Trophoblast cell (in vitro differentiated cells and primary cell): ENCODE measurements around the gene KDM2A.

Source experiments
- DNase-seq, 2 donors: peaks; one replicate each; pipeline ENCODE4 v3.0.0-alpha.2; 2016
- H2AFZ ChIP-seq: 2 replicates; pipeline ENCODE4 v1.6.1; 2013; ENCODE audit warnings: low read length, moderate library complexity, mild to moderate bottlenecking; ENCODE audit not compliant: insufficient read depth, poor library complexity
- H2AK5ac ChIP-seq: 2 replicates; pipeline ENCODE4 v1.6.1; 2013; ENCODE audit warnings: mild to moderate bottlenecking, low read length
- H2BK120ac ChIP-seq: 2 replicates; pipeline ENCODE4 v1.6.1; 2013; ENCODE audit warnings: low read length, mild to moderate bottlenecking, moderate library complexity; ENCODE audit not compliant: insufficient read depth, poor library complexity
- H2BK12ac ChIP-seq: 2 replicates; pipeline ENCODE4 v1.6.1; 2013; ENCODE audit warnings: mild to moderate bottlenecking, low read length, moderate library complexity
- H2BK5ac ChIP-seq: 2 replicates; pipeline ENCODE4 v1.6.1; 2013; ENCODE audit warnings: low read length, low read depth, moderate library complexity, mild to moderate bottlenecking; ENCODE audit not compliant: poor library complexity
- H3K14ac ChIP-seq: 2 replicates; pipeline ENCODE4 v1.6.1; 2013; ENCODE audit warnings: mild to moderate bottlenecking, low read length
- H3K18ac ChIP-seq: 2 replicates; pipeline ENCODE4 v1.6.1; 2013; ENCODE audit warnings: mild to moderate bottlenecking, low read length
- H3K23ac ChIP-seq: 2 replicates; pipeline ENCODE4 v1.6.1; 2013; ENCODE audit warnings: low read length
- H3K27ac ChIP-seq: 2 replicates; pipeline ENCODE4 v1.5.1; 2013; ENCODE audit warnings: low read depth, mild to moderate bottlenecking, inconsistent platforms, low read length, moderate library complexity
- H3K27me3 ChIP-seq: 2 replicates; pipeline ENCODE4 v1.6.1; 2013; ENCODE audit warnings: inconsistent platforms, mild to moderate bottlenecking, low read length, moderate library complexity; ENCODE audit not compliant: insufficient read depth
- H3K36me3 ChIP-seq, 2 experiments: 1 replicate in 1 of 2; 2 replicates in 1 of 2; pipeline ENCODE4 v1.6.1; 2013; ENCODE audit warnings: low read length in 2 of 2, mild to moderate bottlenecking in 2 of 2, moderate library complexity in 1 of 2; ENCODE audit not compliant: insufficient read depth in 2 of 2, control insufficient read depth in 1 of 2
- H3K4ac ChIP-seq: 2 replicates; pipeline ENCODE4 v1.6.1; 2013; ENCODE audit warnings: low read depth, mild to moderate bottlenecking, low read length, moderate library complexity
- H3K4me1 ChIP-seq, 2 experiments: 1 replicate in 1 of 2; 2 replicates in 1 of 2; pipeline ENCODE4 v1.6.1; 2013; ENCODE audit warnings: low read length in 2 of 2, mild to moderate bottlenecking in 2 of 2, moderate library complexity in 1 of 2; ENCODE audit not compliant: insufficient read depth in 2 of 2, control insufficient read depth in 1 of 2
- H3K4me2 ChIP-seq: 2 replicates; pipeline ENCODE4 v1.6.1; 2013; ENCODE audit warnings: inconsistent platforms, mild to moderate bottlenecking, low read length, moderate library complexity
- H3K4me3 ChIP-seq: 2 replicates; pipeline ENCODE4 v1.5.1; 2013; ENCODE audit warnings: mild to moderate bottlenecking, low read depth, low read length, inconsistent platforms
- H3K79me1 ChIP-seq: one replicate; pipeline ENCODE4 v1.6.1; 2013; ENCODE audit warnings: low read length
- H3K79me2 ChIP-seq: 2 replicates; pipeline ENCODE4 v1.6.1; 2013; ENCODE audit warnings: low read length, mild to moderate bottlenecking; ENCODE audit not compliant: control insufficient read depth, insufficient read depth, poor library complexity
- H3K9ac ChIP-seq: 2 replicates; pipeline ENCODE4 v1.6.1; 2013; ENCODE audit warnings: mild to moderate bottlenecking, low read length
- H3K9me3 ChIP-seq: 2 replicates; pipeline ENCODE4 v1.6.1; 2013; ENCODE audit warnings: low read depth, mild to moderate bottlenecking, control low read depth, inconsistent platforms, low read length; ENCODE audit not compliant: insufficient read depth
- H4K12ac ChIP-seq: 2 replicates; pipeline ENCODE4 v1.6.1; 2013; ENCODE audit warnings: low read depth, mild to moderate bottlenecking, low read length, moderate library complexity
- H4K8ac ChIP-seq: 2 replicates; pipeline ENCODE4 v1.6.1; 2013; ENCODE audit warnings: low read depth, mild to moderate bottlenecking, low read length, moderate library complexity
- H4K91ac ChIP-seq: one replicate; pipeline ENCODE4 v1.6.1; 2013; ENCODE audit warnings: low read depth, mild to moderate bottlenecking, low read length, moderate library complexity
- WGBS: extraction: QIAGEN DNeasy Blood & Tissue Kit; methylation state at CpG from one replicate; pipeline ENCODE4 v1.1.7; 2013; ENCODE audit warnings: missing lambda C conversion rate; ENCODE audit not compliant: insufficient read length, insufficient coverage; ENCODE audit errors: extremely low coverage; 5-methylcytosine and 5-hydroxymethylcytosine counted together

Gene KDM2A

DNA sequence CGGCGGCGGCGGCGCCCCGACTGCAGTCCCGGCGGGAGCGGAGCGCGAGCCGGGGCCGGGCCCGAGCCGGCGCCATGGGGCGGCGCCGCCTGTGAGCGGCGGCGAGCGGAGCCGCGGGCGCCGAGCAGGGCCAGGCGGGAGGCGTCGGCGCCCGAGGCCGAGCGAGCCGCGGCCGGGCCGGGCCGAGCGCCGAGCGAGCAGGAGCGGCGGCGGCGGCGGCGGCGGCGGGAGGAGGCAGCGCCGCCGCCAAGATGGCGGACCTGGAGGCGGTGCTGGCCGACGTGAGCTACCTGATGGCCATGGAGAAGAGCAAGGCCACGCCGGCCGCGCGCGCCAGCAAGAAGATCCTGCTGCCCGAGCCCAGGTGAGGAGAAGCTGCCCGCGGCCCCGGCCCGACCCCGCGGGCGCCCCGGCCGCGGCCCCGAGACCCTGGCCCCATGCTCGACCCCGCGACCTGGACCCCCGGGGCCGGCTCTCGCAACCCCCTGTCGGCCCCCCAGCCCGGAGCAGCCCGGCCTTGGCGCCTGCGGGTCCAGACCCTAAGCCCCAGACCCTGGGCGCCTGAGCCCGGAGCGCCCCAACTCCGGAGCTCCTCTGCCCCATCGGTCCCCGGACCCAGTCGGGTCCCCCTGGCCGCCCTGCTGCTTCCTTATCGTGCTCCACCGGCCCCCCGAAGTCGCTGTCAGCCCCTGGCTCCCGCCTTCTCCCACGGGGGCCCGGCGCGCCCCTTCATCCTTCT lies 147.6 kb downstream of the KDM2A start, which contains the start of gene GRK2:
GRK2 (plus strand) TSS at position 25 of the 739 bp plus-strand sequence; CDS start at position 252, 227 bp downstream.
- Histone ChIP-seq H3K4ac (peak within 1 kb of the TSS; percentile 82), H3K14ac (peak within 1 kb of the TSS; percentile 73), H3K79me2 (peaks cover 11% of the 10 kb centered on the region), H2BK12ac (peak within 1 kb of the TSS; percentile 14), H2AK5ac (peak within 1 kb of the TSS; percentile 61), H4K12ac (peak within 1 kb of the TSS; percentile 63), H3K36me3 (peaks cover 10 to 11% of the 10 kb centered on the region in 2 experiments), H4K8ac (peak within 1 kb of the TSS; percentile 61), H3K27ac (no peak within 1 kb of the TSS), H4K91ac (peak within 1 kb of the TSS; percentile 82), H3K4me2 (peak within 1 kb of the TSS; percentile 92), H3K27me3 (no peaks in the 10 kb centered on the region), H3K4me1 (peaks cover 29 to 38% of the 10 kb centered on the region in 2 experiments), H2BK5ac (peak within 1 kb of the TSS; percentile 15), H3K79me1 (peaks cover 7% of the 10 kb centered on the region), H3K9ac (peak within 1 kb of the TSS; percentile 75), H2AFZ (no peak within 1 kb of the TSS), H3K23ac (no peak within 1 kb of the TSS), H3K4me3 (peak within 1 kb of the TSS; percentile 84), H3K18ac (peak within 1 kb of the TSS; percentile 50), H3K9me3 (no peaks in the 10 kb centered on the region), H2BK120ac (peak within 1 kb of the TSS; percentile 19)
- DNase-seq: peak; percentile 39 to 62
- no CpG with 5 or more reads among the region's 103 CpGs for WGBS

DNA sequence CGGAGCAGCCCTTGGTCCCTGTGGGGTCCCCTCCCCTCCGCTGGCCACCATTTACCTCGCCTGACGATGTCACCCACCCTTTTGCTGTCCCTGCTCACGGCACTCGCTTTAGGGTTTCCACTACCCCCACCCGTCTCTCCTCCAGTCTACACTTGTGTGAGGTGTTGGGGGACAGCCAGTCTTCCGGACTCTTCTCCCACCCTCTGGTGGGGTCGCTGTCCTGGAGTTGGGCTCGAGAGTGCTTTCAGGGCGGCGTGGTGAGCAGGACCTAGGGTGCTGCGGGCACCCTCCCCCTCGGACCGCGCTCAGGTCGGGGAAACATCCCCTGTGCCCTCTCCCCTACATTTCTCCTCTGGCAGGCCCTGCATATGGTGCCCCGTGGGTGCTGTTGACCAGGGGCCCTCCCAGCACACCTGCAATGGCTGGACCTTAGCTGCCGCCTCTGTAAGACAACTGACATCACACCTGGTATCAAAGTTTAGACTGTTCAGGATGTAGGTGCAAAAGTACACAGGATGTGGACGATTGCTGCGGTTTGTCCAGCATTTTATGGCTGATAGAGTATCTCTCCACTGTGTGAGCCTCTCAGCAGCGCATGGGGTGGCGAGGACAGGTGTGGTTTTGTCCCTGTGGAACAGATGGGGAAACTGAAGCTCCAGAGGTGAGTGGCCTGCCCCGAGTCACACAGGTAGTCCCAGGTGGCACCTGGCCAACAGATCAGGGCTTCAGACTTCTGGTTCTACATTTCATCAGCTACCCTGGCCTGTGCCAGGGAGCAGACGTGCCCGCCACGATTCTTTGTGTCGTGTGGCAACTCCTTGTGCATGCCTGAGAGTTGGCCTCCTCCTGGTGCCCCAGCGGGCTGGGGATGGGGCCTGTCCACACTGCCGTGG lies 148.4 kb downstream of the KDM2A start:
- Histone ChIP-seq H2AFZ (no peak overlapping the region), H4K12ac (peak overlapping the region; percentile 63), H3K18ac (peak overlapping the region; percentile 50), H3K79me1 (peaks cover 7% of the 10 kb centered on the region), H2BK5ac (no peak overlapping the region), H4K91ac (peak overlapping the region; percentile 82), H4K8ac (peak overlapping the region; percentile 61), H2AK5ac (peak overlapping the region; percentile 61), H3K4me3 (peak overlapping the region; percentile 84), H3K9me3 (no peaks in the 10 kb centered on the region), H2BK120ac (peak overlapping the region; percentile 19), H3K79me2 (peaks cover 12% of the 10 kb centered on the region), H3K4me2 (peak overlapping the region; percentile 92), H3K27me3 (no peaks in the 10 kb centered on the region), H3K36me3 (peaks cover 17% of the 10 kb centered on the region in 2 experiments), H3K4me1 (peaks cover 29 to 35% of the 10 kb centered on the region in 2 experiments), H2BK12ac (no peak overlapping the region), H3K9ac (peak overlapping the region; percentile 75), H3K14ac (peak overlapping the region; percentile 73), H3K27ac (no peak overlapping the region), H3K4ac (peak overlapping the region; percentile 82), H3K23ac (no peak overlapping the region)
- DNase-seq: peak in 1 of 2 donors; percentile 31
- no CpG with 5 or more reads among the region's 30 CpGs for WGBS

DNA sequence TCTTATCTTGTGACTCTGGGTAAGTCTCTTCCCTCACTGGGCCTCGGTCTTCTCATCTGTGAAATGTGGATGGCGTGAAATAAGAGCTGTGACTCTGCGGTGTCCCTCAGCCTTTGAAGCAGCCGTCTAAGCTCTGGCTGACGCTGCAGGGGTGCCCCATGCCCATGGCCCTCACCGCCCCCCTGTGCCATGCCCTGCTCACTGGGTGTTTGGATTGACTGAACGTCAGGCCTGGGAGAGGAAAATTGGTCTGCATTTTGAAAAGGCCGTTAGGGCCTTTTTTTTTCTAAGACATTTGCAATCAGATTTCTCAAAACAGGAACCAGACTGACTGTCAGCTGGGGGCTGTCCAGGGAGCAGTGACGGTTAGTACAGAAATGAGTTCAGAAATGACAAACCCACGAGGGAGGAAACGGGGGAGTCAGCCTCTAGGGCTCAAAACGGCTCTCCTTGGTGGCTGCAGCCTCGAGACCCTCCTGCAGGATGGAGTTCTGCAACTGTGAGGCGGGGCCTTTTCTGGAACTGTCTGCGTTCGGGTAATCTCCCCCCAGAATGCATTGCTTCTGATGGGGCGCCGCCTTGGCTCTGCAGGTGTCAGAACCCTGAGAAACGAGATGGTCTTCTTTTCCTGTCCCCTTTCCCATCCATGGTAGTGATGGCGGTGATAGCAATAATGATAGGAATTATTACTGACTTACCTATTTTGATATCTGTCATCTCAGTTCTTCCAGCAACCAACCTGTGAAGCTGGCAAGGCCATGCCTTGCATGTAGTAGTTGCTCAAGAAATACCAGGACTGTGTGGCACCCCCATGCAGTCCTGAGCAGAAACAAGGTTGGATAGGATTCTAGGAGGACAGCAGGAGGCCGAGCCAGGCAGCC lies 149.3 kb downstream of the KDM2A start:
- DNase-seq: no peak
- Histone ChIP-seq H3K23ac (no peak overlapping the region), H2BK12ac (no peak overlapping the region), H4K8ac (no peak overlapping the region), H3K4me1 (peaks cover 26 to 34% of the 10 kb centered on the region in 2 experiments), H2BK120ac (no peak overlapping the region), H3K4me3 (no peak overlapping the region), H2AFZ (no peak overlapping the region), H2AK5ac (no peak overlapping the region), H3K79me1 (peaks cover 5% of the 10 kb centered on the region), H3K14ac (no peak overlapping the region), H3K27ac (no peak overlapping the region), H3K4ac (peak overlapping the region; percentile 23), H3K9me3 (no peaks in the 10 kb centered on the region), H3K36me3 (peaks cover 21 to 22% of the 10 kb centered on the region in 2 experiments), H3K27me3 (no peaks in the 10 kb centered on the region), H3K4me2 (peak overlapping the region; percentile 92), H2BK5ac (no peak overlapping the region), H3K9ac (no peak overlapping the region), H3K79me2 (peaks cover 12% of the 10 kb centered on the region), H4K91ac (no peak overlapping the region), H4K12ac (no peak overlapping the region), H3K18ac (no peak overlapping the region)
- WGBS: no CpG with 5 or more reads among the region's 21 CpGs

DNA sequence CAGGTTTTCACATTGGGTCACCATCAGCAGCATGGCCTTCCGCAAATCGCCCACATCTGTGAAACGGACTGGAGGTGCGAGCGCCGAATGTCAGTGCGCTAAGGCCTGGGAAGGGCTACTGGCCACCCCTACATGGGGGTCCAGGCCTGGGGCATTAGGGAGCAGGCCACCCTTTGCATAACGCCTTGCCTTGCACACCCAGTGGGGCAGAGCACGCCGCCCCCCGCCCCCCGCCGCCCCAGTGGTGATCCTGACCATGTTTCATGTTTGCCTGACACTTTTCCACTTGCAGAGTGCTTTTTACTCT lies 149.9 kb downstream of the KDM2A start:
- Histone ChIP-seq H3K27ac (no peak overlapping the region), H3K23ac (no peak overlapping the region), H3K4me3 (no peak overlapping the region), H3K79me1 (peaks cover 5% of the 10 kb centered on the region), H3K36me3 (peaks cover 21 to 22% of the 10 kb centered on the region in 2 experiments), H2AFZ (no peak overlapping the region), H3K9me3 (no peaks in the 10 kb centered on the region), H2BK5ac (no peak overlapping the region), H4K8ac (no peak overlapping the region), H3K4me2 (no peak overlapping the region), H2BK120ac (no peak overlapping the region), H3K79me2 (peaks cover 12% of the 10 kb centered on the region), H3K14ac (no peak overlapping the region), H2BK12ac (no peak overlapping the region), H3K4me1 (peaks cover 26 to 35% of the 10 kb centered on the region in 2 experiments), H3K9ac (no peak overlapping the region), H4K12ac (no peak overlapping the region), H3K4ac (peak overlapping the region; percentile 23), H4K91ac (no peak overlapping the region), H3K18ac (no peak overlapping the region), H2AK5ac (no peak overlapping the region), H3K27me3 (no peaks in the 10 kb centered on the region)
- no peak for DNase-seq
- no CpG with 5 or more reads among the region's 13 CpGs for WGBS
